H1 (cell line): ENCODE data around the gene HS6ST3. TPM values are rescaled to one million over a fixed set of nuclear protein-coding genes. Genes with fewer than 3 reads are reported as not detected.

Source experiments
- CTCF ChIA-PET: fragments of 300-600 bp; sonication (Branson Sonifier 250); formaldehyde crosslinking; loops from one replicate; lab custom pipeline; 2021; ENCODE audit not compliant: partially characterized antibody; lab: Charles Lee
- POLR2A ChIA-PET: fragments of 300-600 bp; sonication (Branson Sonifier 250); formaldehyde crosslinking; loops from one replicate; lab custom pipeline; 2021; ENCODE audit warnings: inconsistent platforms; ENCODE audit not compliant: partially characterized antibody; lab: Charles Lee
- DNase-seq, 2 experiments: peaks; one replicate each; pipeline versions ENCODE4 v3.0.0 to v3.0.0-alpha.2; 2010 to 2022; ENCODE audit warnings: low spot score in 2 of 2, low read depth in 1 of 2, mixed read lengths in 1 of 2
- FAIRE-seq: peaks from 2 replicates; lab custom pipeline; 2011; peaks lifted over from hg19 to GRCh38; lab: Jason Lieb, UNC
- H2AFZ ChIP-seq: 2 replicates; pipeline ENCODE4 v1.8.1; 2012; ENCODE audit warnings: low read length, inconsistent platforms
- H2AK5ac ChIP-seq: 2 replicates; pipeline ENCODE4 v1.6.1; 2013; ENCODE audit warnings: low read depth, low read length
- H2BK120ac ChIP-seq: replicated peaks from 2 replicates; pipeline ENCODE3; 2013; ENCODE audit warnings: low read depth, low read length, inconsistent platforms
- H2BK12ac ChIP-seq: 2 replicates; pipeline ENCODE4 v1.6.1; 2013; ENCODE audit warnings: low read depth, low read length
- H2BK15ac ChIP-seq: 2 replicates; pipeline ENCODE4 v1.6.1; 2013; ENCODE audit warnings: low read length
- H2BK20ac ChIP-seq: 2 replicates; pipeline ENCODE4 v1.6.1; 2013; ENCODE audit warnings: low read length
- H2BK5ac ChIP-seq: 2 replicates; pipeline ENCODE4 v1.6.1; 2013; ENCODE audit warnings: low read depth, low read length
- H3K14ac ChIP-seq: 2 replicates; pipeline ENCODE4 v1.6.1; 2013; ENCODE audit warnings: inconsistent platforms; ENCODE audit not compliant: insufficient read length
- H3K18ac ChIP-seq: 2 replicates; pipeline ENCODE4 v1.6.1; 2013; ENCODE audit warnings: low read length; ENCODE audit errors: extremely low read depth
- H3K23ac ChIP-seq: 2 replicates; pipeline ENCODE4 v1.6.1; 2013; ENCODE audit warnings: inconsistent platforms; ENCODE audit not compliant: insufficient read length
- H3K23me2 ChIP-seq: 2 replicates; pipeline ENCODE4 v1.6.1; 2013; ENCODE audit warnings: low read depth, low read length
- H3K27ac ChIP-seq: 2 replicates; pipeline ENCODE4 v1.6.1; 2011; ENCODE audit warnings: low read depth, low read length, inconsistent platforms
- H3K27me3 ChIP-seq, 4 experiments: replicated peaks in 1 of 4; 1 replicate in 1 of 4; 2 replicates in 3 of 4; pipeline versions ENCODE4 v1.6.1 to v1.8.1; 2011 to 2013; ENCODE audit warnings: low read length in 3 of 4, mild to moderate bottlenecking in 3 of 4, inconsistent platforms in 2 of 4, mixed read lengths in 2 of 4, moderate library complexity in 1 of 4; ENCODE audit not compliant: control insufficient read depth in 3 of 4, insufficient read depth in 3 of 4; ENCODE audit errors: extremely low read depth in 1 of 4
- H3K36me3 ChIP-seq, 4 experiments: 2 replicates each; pipeline versions ENCODE4 v1.6.1 to v1.8.1; 2011 to 2013; ENCODE audit warnings: mild to moderate bottlenecking in 4 of 4, low read length in 3 of 4, moderate library complexity in 2 of 4, control low read depth in 1 of 4, inconsistent platforms in 1 of 4; ENCODE audit not compliant: insufficient read depth in 4 of 4, control insufficient read depth in 2 of 4
- H3K4ac ChIP-seq: replicated peaks from 2 replicates; pipeline ENCODE3; 2013; ENCODE audit warnings: low read length, low read depth, mixed read lengths, inconsistent platforms; ENCODE audit not compliant: insufficient read length
- H3K4me1 ChIP-seq, 4 experiments: replicated peaks in 1 of 4; 1 replicate in 1 of 4; 2 replicates in 3 of 4; pipeline versions ENCODE4 v1.6.1 to v1.8.1; 2011 to 2013; ENCODE audit warnings: low read length in 3 of 4, inconsistent platforms in 2 of 4, mixed read lengths in 1 of 4; ENCODE audit not compliant: insufficient read depth in 4 of 4, control insufficient read depth in 3 of 4
- H3K4me2 ChIP-seq, 2 experiments: 2 replicates each; pipeline versions ENCODE4 v1.6.1 to v1.8.1; 2011 to 2013; ENCODE audit warnings: low read depth in 2 of 2, low read length in 2 of 2, control low read depth in 1 of 2, inconsistent platforms in 1 of 2, mild to moderate bottlenecking in 1 of 2; ENCODE audit not compliant: insufficient read depth in 1 of 2
- H3K4me3 ChIP-seq, 4 experiments: fragments of 200-600, 300-600 bp in 1 of 4; sonication (generic), shearing (Covaris generic), sonication (Bioruptor Twin) in 1 of 4; 2 replicates each; pipeline versions ENCODE4 v1.5.1 to v1.8.1; 2011 to 2016; ENCODE audit warnings: low read length in 4 of 4, low read depth in 3 of 4, control low read depth in 2 of 4, inconsistent platforms in 2 of 4, mild to moderate bottlenecking in 2 of 4, mixed read lengths in 1 of 4, moderate library complexity in 1 of 4; ENCODE audit not compliant: insufficient read depth in 2 of 4; ENCODE audit errors: extremely low read depth in 1 of 4
- H3K56ac ChIP-seq: replicated peaks from 2 replicates; pipeline ENCODE3; 2013; ENCODE audit warnings: low read depth, mild to moderate bottlenecking, mixed read lengths, low read length, inconsistent platforms; ENCODE audit not compliant: insufficient read length
- H3K79me1 ChIP-seq: 2 replicates; pipeline ENCODE4 v1.6.1; 2013; ENCODE audit warnings: low read depth, low read length, control low read depth
- H3K79me2 ChIP-seq, 2 experiments: 2 replicates each; pipeline versions ENCODE4 v1.6.1 to v1.8.1; 2012 to 2013; ENCODE audit warnings: low read length in 2 of 2, mild to moderate bottlenecking in 2 of 2, inconsistent platforms in 1 of 2; ENCODE audit not compliant: insufficient read depth in 2 of 2, control insufficient read depth in 1 of 2
- H3K9ac ChIP-seq, 4 experiments: replicated peaks in 1 of 4; 1 replicate in 1 of 4; 2 replicates in 3 of 4; pipeline versions ENCODE4 v1.6.1 to v1.8.1; 2011 to 2013; ENCODE audit warnings: low read depth in 3 of 4, low read length in 3 of 4, control low read depth in 2 of 4, mild to moderate bottlenecking in 2 of 4, moderate library complexity in 2 of 4, inconsistent platforms in 1 of 4; ENCODE audit errors: extremely low read depth in 1 of 4
- H3K9me3 ChIP-seq, 2 experiments: 2 replicates each; pipeline versions ENCODE4 v1.6.1 to v1.8.1; 2012 to 2013; ENCODE audit warnings: mild to moderate bottlenecking in 2 of 2, moderate library complexity in 2 of 2, control low read depth in 1 of 2, inconsistent platforms in 1 of 2, low read depth in 1 of 2, low read length in 1 of 2, mixed read lengths in 1 of 2; ENCODE audit not compliant: insufficient read depth in 2 of 2
- H4K20me1 ChIP-seq, 2 experiments: replicated peaks in 1 of 2; 2 replicates each; pipeline versions ENCODE3 to v1.8.1; 2011 to 2013; ENCODE audit warnings: inconsistent platforms in 2 of 2, low read length in 2 of 2, mild to moderate bottlenecking in 1 of 2; ENCODE audit not compliant: insufficient read depth in 2 of 2, control insufficient read depth in 1 of 2
- H4K5ac ChIP-seq: 2 replicates; pipeline ENCODE4 v1.6.1; 2013; ENCODE audit warnings: low read length, low read depth, mixed read lengths, inconsistent platforms; ENCODE audit not compliant: insufficient read length
- H4K8ac ChIP-seq: 2 replicates; pipeline ENCODE4 v1.8.0; 2013; ENCODE audit warnings: mild to moderate bottlenecking, moderate library complexity, low read length, inconsistent platforms; ENCODE audit not compliant: insufficient read depth; ENCODE audit errors: extremely low read depth
- H4K91ac ChIP-seq: replicated peaks from 2 replicates; pipeline ENCODE3; 2013; ENCODE audit warnings: low read length, mixed read lengths, inconsistent platforms; ENCODE audit not compliant: insufficient read length
- CBX8 ChIP-seq: fragments of 300-800, 300-1000 bp; sonication (generic); IDR thresholded peaks from 2 replicates; pipeline ENCODE4 v1.7.1; 2016; ENCODE audit warnings: low read depth, low read length, borderline replicate concordance
- EP300 ChIP-seq, 2 experiments: IDR thresholded peaks; 1 replicate in 1 of 2; 2 replicates in 1 of 2; pipeline ENCODE4 v1.6.1; 2011 to 2012; ENCODE audit warnings: low read depth in 2 of 2, low read length in 2 of 2, mild to moderate bottlenecking in 2 of 2, borderline replicate concordance in 1 of 2, inconsistent platforms in 1 of 2, moderate library complexity in 1 of 2
- FOSL1 ChIP-seq: IDR thresholded peaks from 2 replicates; pipeline ENCODE4 v1.6.1; 2011; ENCODE audit warnings: mild to moderate bottlenecking, low read depth, low read length, moderate library complexity; ENCODE audit not compliant: insufficient read depth
- KDM1A ChIP-seq: fragments of 200-600, 300-600 bp; sonication (generic); IDR thresholded peaks from 2 replicates; pipeline ENCODE4 v1.7.1; 2016; ENCODE audit warnings: mild to moderate bottlenecking, low read length, borderline replicate concordance
- KDM4A ChIP-seq: IDR thresholded peaks from one replicate; pipeline ENCODE4 v1.7.1; 2012; ENCODE audit warnings: low read depth, mild to moderate bottlenecking, moderate library complexity, low read length, inconsistent platforms; ENCODE audit not compliant: severe bottlenecking
- POLR2AphosphoS5 ChIP-seq: IDR thresholded peaks from 2 replicates; pipeline ENCODE4 v1.6.1; 2011; ENCODE audit warnings: low read depth, low read length
- RAD21 ChIP-seq, 2 experiments: IDR thresholded peaks in 1 of 2; conservative IDR thresholded peaks in 1 of 2; 2 replicates each; pipeline ENCODE4 v1.6.1; 2011; ENCODE audit warnings: low read depth in 2 of 2, low read length in 2 of 2, improper control_type of control experiment in 1 of 2, inconsistent platforms in 1 of 2, mild to moderate bottlenecking in 1 of 2, moderate library complexity in 1 of 2
- RBBP5 ChIP-seq: IDR thresholded peaks from 2 replicates; pipeline ENCODE4 v1.7.1; 2012; ENCODE audit warnings: low read depth, mild to moderate bottlenecking, inconsistent platforms, low read length, moderate library complexity, borderline replicate concordance
- RXRA ChIP-seq: IDR thresholded peaks from 2 replicates; pipeline ENCODE4 v1.6.1; 2011; ENCODE audit warnings: low read depth, mild to moderate bottlenecking, low read length, moderate library complexity; ENCODE audit not compliant: insufficient read depth
- SIN3A ChIP-seq, 2 experiments: IDR thresholded peaks in 1 of 2; conservative IDR thresholded peaks in 1 of 2; 2 replicates each; pipeline ENCODE4 v1.6.1; 2011 to 2012; ENCODE audit warnings: low read length in 2 of 2, improper control_type of control experiment in 1 of 2, low read depth in 1 of 2, mild to moderate bottlenecking in 1 of 2
- SIX5 ChIP-seq: IDR thresholded peaks from 2 replicates; pipeline ENCODE4 v1.6.1; 2011; ENCODE audit warnings: mild to moderate bottlenecking, low read depth, low read length
- SP1 ChIP-seq: IDR thresholded peaks from 2 replicates; pipeline ENCODE4 v1.6.1; 2011; ENCODE audit warnings: low read depth, low read length
- TAF1 ChIP-seq: IDR thresholded peaks from 2 replicates; pipeline ENCODE4 v1.6.1; 2011; ENCODE audit warnings: mild to moderate bottlenecking, low read depth, low read length
- WGBS, 2 experiments: shearing (Covaris generic) in 1 of 2; methylation state at CpG; one replicate each; pipeline versions ENCODE4 v1.1.6 to v1.1.7; 2013 to 2015; ENCODE audit warnings: low lambda C conversion rate in 2 of 2, mixed read lengths in 2 of 2, inconsistent platforms in 1 of 2, low coverage in 1 of 2, missing lambda C conversion rate in 1 of 2; ENCODE audit not compliant: insufficient replicate concordance in 2 of 2, insufficient coverage in 1 of 2, insufficient read length in 1 of 2; ENCODE audit errors: extremely low coverage in 1 of 2, missing lambda C conversion rate in 1 of 2; 5-methylcytosine and 5-hydroxymethylcytosine counted together
- polyA plus RNA-seq, 7 experiments: library from polyadenylated mRNA; depleted of rRNA in 3 of 7; stranded (reverse) in 5 of 7; unstranded in 2 of 7; fragments of >200 nt in 5 of 7; fragments of 200-250 nt in 2 of 7; gene quantifications; 1 replicate in 5 of 7; 2 replicates in 1 of 7; 4 replicates in 1 of 7; pipeline versions ENCODE4 v1.2.1 to v1.2.3, GENCODE V29; 2011 to 2013; ENCODE audit warnings: missing spikeins in 2 of 7, mixed read lengths in 2 of 7
- total RNA-seq: library from RNA; stranded (reverse); fragmentation: NEBNext Ultra II Directional; extraction: Animal tissue kit (Norgen Biotek cat#: 25700); gene quantifications from 2 replicates; pipeline ENCODE4 v1.2.1, GENCODE V29; 2021

The HS6ST3 gene
- total and polyA plus RNA-seq, 2 of the 8 experiments (the other 6 are each of a cell fraction or from before 2014, with no cell fraction given), result 0.45 to 1.2 TPM

GRCh38 chr13:96248103-96248502 is 158.2 kb downstream of the HS6ST3 start:
- no peak overlapping the region for H2BK120ac ChIP-seq
- no peaks in the 10 kb centered on the region for H3K23me2 ChIP-seq
- peaks cover 0 to 3% (median 1%) of the 10 kb centered on the region in 4 experiments; a peak in 1 of 7 replicates for H3K4me1 ChIP-seq
- no peak overlapping the region for H2AFZ ChIP-seq
- no peak overlapping the region for H4K5ac ChIP-seq
- H2BK12ac ChIP-seq, result no peak overlapping the region
- H2BK5ac ChIP-seq, result no peak overlapping the region
- H3K23ac ChIP-seq, result no peak overlapping the region
- WGBS, 2 experiments, result 71% methylated on average over 2 of the region's 2 CpGs; no CpG with 5 or more reads in 1 of the 2 experiments
- no peaks in the 10 kb centered on the region for H3K27me3 ChIP-seq
- H4K91ac ChIP-seq, result no peak overlapping the region
- H3K79me1 ChIP-seq, result no peaks in the 10 kb centered on the region
- H4K20me1 ChIP-seq, result no peaks in the 10 kb centered on the region
- POLR2A ChIA-PET, result no interaction called here
- H3K56ac ChIP-seq, result no peak overlapping the region
- FAIRE-seq (no peak), DNase-seq (no peak)
- H3K4ac ChIP-seq, result no peak overlapping the region
- no peaks in the 10 kb centered on the region for H3K79me2 ChIP-seq
- H3K18ac ChIP-seq, result no peak overlapping the region
- no peaks in the 10 kb centered on the region for H3K36me3 ChIP-seq
- no peak overlapping the region for H3K14ac ChIP-seq
- no peak overlapping the region for H4K8ac ChIP-seq
- H3K4me3 ChIP-seq, result no peak overlapping the region
- H2AK5ac ChIP-seq, result no peak overlapping the region
- no peak overlapping the region for H2BK15ac ChIP-seq
- H3K27ac ChIP-seq, result no peak overlapping the region
- H2BK20ac ChIP-seq, result no peak overlapping the region
- peak overlapping the region in 1 of 2 experiments; percentile 23; a peak in 1 of 4 replicates for H3K4me2 ChIP-seq
- CTCF ChIA-PET, result interaction anchor here (1.4 kb wide), 1 partner anchor 19 kb away, joined by 3 read pairs; no protein-coding TSS in a partner anchor
- TF ChIP-seq TAF1 (no peak), SP1 (no peak), POLR2AphosphoS5 (no peak), SIX5 (no peak), EP300 (IDR thresholded peaks at IDR 0.05; ENCODE audit: borderline replicate concordance in 1 of 2, low read depth in 2 of 2, low read length in 2 of 2) (no peak), KDM1A (no peak), RXRA (no peak), FOSL1 (no peak), SIN3A (conservative IDR thresholded peaks at IDR 0.05 in 1 of 2, IDR thresholded peaks at IDR 0.05 in 1 of 2; ENCODE audit: low read depth in 1 of 2, low read length in 2 of 2) (no peak), CBX8 (no peak), KDM4A (no peak), RAD21 (IDR thresholded peaks at IDR 0.05 in 1 of 2, conservative IDR thresholded peaks at IDR 0.05 in 1 of 2; ENCODE audit: low read depth in 2 of 2, low read length in 2 of 2) (no peak), RBBP5 (no peak)
- no peaks in the 10 kb centered on the region for H3K9me3 ChIP-seq
- no peak overlapping the region for H3K9ac ChIP-seq
